Heart right ventricle (tissue), 16 donors: Measurements from ENCODE around the gene CHKA. TPM values are rescaled to one million over a fixed set of nuclear protein-coding genes. Genes with fewer than 3 reads are reported as not detected.
A peak's percentile ranks its signal among the peaks of the same experiment; 100 is the strongest.

ENCODE experiments used
- ATAC-seq, 8 donors: fragments of 200-7000 bp; cut with Tn5 transposase; one replicate each; pipeline ENCODE4 v1.9.1; 2020; ENCODE audit warnings: mild to moderate bottlenecking in 8 of 8, moderate library complexity in 8 of 8, moderate number of reproducible peaks in 1 of 8
- DNase-seq, 2 donors: peaks; one replicate each; pipeline ENCODE4 v3.0.0-alpha.2; 2020
- H3K27ac ChIP-seq, 10 donors: fragments of 200-600 bp; sonication (generic) in 2 of 10; one replicate each; pipeline versions ENCODE4 v1.5.0 to v1.8.0; 2020 to 2022; ENCODE audit warnings: mild to moderate bottlenecking in 3 of 10
- H3K27me3 ChIP-seq, 7 donors: fragments of 200-600 bp; one replicate each; pipeline ENCODE4 v1.8.0; 2021 to 2022; ENCODE audit warnings: mild to moderate bottlenecking in 2 of 7
- H3K36me3 ChIP-seq, 9 donors: fragments of 200-600 bp; sonication (generic) in 1 of 9; one replicate each; pipeline versions ENCODE4 v1.5.0 to v1.8.0; 2020 to 2022; ENCODE audit warnings: mild to moderate bottlenecking in 2 of 9
- H3K4me1 ChIP-seq, 9 donors: fragments of 200-600 bp; sonication (generic) in 1 of 9; one replicate each; pipeline versions ENCODE4 v1.5.0 to v1.8.0; 2020 to 2022; ENCODE audit warnings: mild to moderate bottlenecking in 4 of 9
- H3K4me3 ChIP-seq, 10 donors: fragments of 200-600 bp; sonication (generic) in 2 of 10; one replicate each; pipeline versions ENCODE4 v1.5.0 to v1.8.0; 2020 to 2022; ENCODE audit warnings: mild to moderate bottlenecking in 7 of 10, moderate library complexity in 2 of 10
- H3K9me3 ChIP-seq, 11 donors: fragments of 200-600 bp in 10 of 11; sonication (generic) in 2 of 11; one replicate each; pipeline versions ENCODE4 v1.5.0 to v1.8.0; 2013 to 2022; ENCODE audit warnings: mild to moderate bottlenecking in 2 of 11, control low read depth in 1 of 11, moderate library complexity in 1 of 11
- CTCF ChIP-seq, 9 donors: fragments of 200-600 bp; sonication (generic) in 2 of 9; IDR thresholded peaks; one replicate each; pipeline versions ENCODE4 v1.5.0 to v1.8.0; 2021 to 2022; ENCODE audit warnings: antibody characterized with exemption in 9 of 9, mild to moderate bottlenecking in 5 of 9, moderate library complexity in 1 of 9
- WGBS, 2 donors: extraction: QIAGEN DNeasy Blood & Tissue Kit; methylation state at CpG; one replicate each; pipeline ENCODE4 v1.1.7; 2013; ENCODE audit warnings: inconsistent platforms in 1 of 2; 5-methylcytosine and 5-hydroxymethylcytosine counted together
- intact Hi-C, 10 donors: fragments of 100-400 bp; cut with DNase I; formaldehyde crosslinking; loops; one replicate each; pipeline versions ENCODE4 v1.11.1 to v1.14.2; 2022
- long read RNA-seq, 3 donors: library from polyadenylated mRNA; unstranded; transcript quantifications; one replicate each; pipeline ENCODE4 v2.0.0, GENCODE V29; 2020 to 2021
- polyA plus RNA-seq, 2 donors: library from polyadenylated mRNA; stranded (reverse); fragments of 200-250 nt; gene quantifications; one replicate each; pipeline ENCODE4 v1.2.3, GENCODE V29; 2013
- total RNA-seq, 10 donors: library from RNA; stranded (reverse); fragmentation: NEBNext Ultra II Directional in 3 of 10; extraction: Animal tissue kit (Norgen Biotek cat#: 25700) in 3 of 10; gene quantifications; one replicate each; pipeline versions ENCODE4 v1.2.1 to v1.2.4, GENCODE V29; 2021 to 2023
- donor health status: Arrhythmogenic right ventricular cardiomyopathy.
- donor health status: ischemic (EF 13 %, LVEDD 7.1; RV severe dilation, severe dysfunction).
- donor health status: healthy with polysubstance abuse.
- donor health status: DM: no; HTN: yes; CAD: no.
- donor health status: DM: no; HTN: no; CAD: no.
- donor health status: ischemic (EF 25% LVEDD 6.9; RV normal size, moderate dysfunction).
- donor health status: ischemic (EF 25% LVEDD 5.7; RV mildly dilated, moderate dysfunction).
- donor health status: healthy.
- donor health status: DM: yes; HTN: yes; CAD: no.
- donor health status: Ischemic cardiomyopathy.
- donor health status: ischemic (EF 35%, LVEDD 5.7; RV mildly dilated, moderate dysfunction).
- donor health status: nonischemic (EF 11% LVEDD 7.7; RV severe dilation, severe dysfunction).
- donor health status: DM: yes; HTN: yes; CAD: no.
- donor health status: PGD.
- donor health status: ischemic (EF 29% LVEDD 5.4; RV normal size, mild dysfunction).
- donor health status: nonischemic (EF 23%, LVEDD 6.1; RV moderate dilation, normal function).

The CHKA gene
- total RNA-seq (10 to 100 TPM in 3 of 10 donors, 1 to 10 TPM in 7; 7.0 to 11.8 (median 9.2) TPM), polyA plus RNA-seq (10 to 100 TPM; 14.7 to 66.1 TPM)
- long read RNA-seq, donor 1, partial matches to known transcripts: 0 of 4 reads
- long read RNA-seq, donor 1, other reads (novel, unspliced or antisense): 3 of 4 reads
- long read RNA-seq, donor 2, partial matches to known transcripts: 3 of 12 reads
- long read RNA-seq, donor 2, other reads (novel, unspliced or antisense): 9 of 12 reads
- long read RNA-seq, donor 3, partial matches to known transcripts: 0 of 9 reads
- long read RNA-seq, donor 3, other reads (novel, unspliced or antisense): 8 of 9 reads

- 0% methylated on average over 67 to 107 of the region's 107 CpGs for WGBS, 2 donors
- H3K9me3 ChIP-seq: no peaks in the 10 kb centered on the region
- H3K4me1 ChIP-seq: peaks cover 3 to 57% (median 40%) of the 10 kb centered on the region in 9 donors
- H3K4me3 ChIP-seq: peak within 1 kb of the TSS; percentile 31 to 90 (median 65)
- ATAC-seq (peak; percentile 93 to 97 (median 96)), DNase-seq (peak; percentile 91 to 95)
- no peaks in the 10 kb centered on the region for H3K27me3 ChIP-seq
- H3K27ac ChIP-seq: peak within 1 kb of the TSS; percentile 83 to 100 (median 98)
- peak in 1 of 9 donors; percentile 15 for TF ChIP-seq CTCF (IDR thresholded peaks at IDR 0.05)
- no peaks in the 10 kb centered on the region for H3K36me3 ChIP-seq
- intact Hi-C loops: loop anchor here in 5 of 10 donors (2.0 to 10.0 kb wide), 5 partner anchors 82 to 91 kb away; partner anchors contain the start of genes TCIRG1 (in 3 of the 5), NDUFS8 (in 2 of the 5) and KMT5B (in 1 of the 5)
These were observed at the start of gene CHKA for GRCh38 chr11:68121067-68121899. Gene CHKA (minus strand): TSS chr11:68121388. CDS start chr11:68121177, 211 bp downstream.

- no peak for ATAC-seq
- no peaks in the 10 kb centered on the region for H3K4me1 ChIP-seq
These were observed 48.3 kb upstream of the CHKA start for GRCh38 chr11:68169442-68169841.

GRCh38 chr11:68168694-68169093, 47.5 kb upstream of the CHKA start:
- TF ChIP-seq CTCF (IDR thresholded peaks at IDR 0.05): no peak
- WGBS, 2 donors: 96 to 97% methylated on average over 5 of the region's 5 CpGs
- intact Hi-C loops: no loop called here
- Histone ChIP-seq H3K9me3 (no peaks in the 10 kb centered on the region), H3K27me3 (no peaks in the 10 kb centered on the region), H3K4me1 (no peaks in the 10 kb centered on the region), H3K36me3 (peaks cover 0 to 100% (median 76%) of the 10 kb centered on the region in 9 donors), H3K27ac (no peak overlapping the region), H3K4me3 (no peak overlapping the region)
- ATAC-seq (no peak), DNase-seq (no peak)

More at GRCh38 chr11:68169442-68169841, 48.3 kb upstream of the CHKA start:
- no peak for TF ChIP-seq CTCF (IDR thresholded peaks at IDR 0.05)
- H3K27me3 ChIP-seq: no peaks in the 10 kb centered on the region
- H3K4me3 ChIP-seq: no peak overlapping the region
- no peaks in the 10 kb centered on the region for H3K9me3 ChIP-seq
- no peak for DNase-seq
- peaks cover 0 to 100% (median 83%) of the 10 kb centered on the region in 9 donors for H3K36me3 ChIP-seq
- intact Hi-C loops: no loop called here
- H3K27ac ChIP-seq: no peak overlapping the region

GRCh38 chr11:68167474-68167873, 46.3 kb upstream of the CHKA start:
- WGBS, 2 donors: 93 to 94% methylated on average over 6 of the region's 6 CpGs
- H3K4me1 ChIP-seq: no peaks in the 10 kb centered on the region
- no peak overlapping the region for H3K27ac ChIP-seq
- no peak for DNase-seq
- no peaks in the 10 kb centered on the region for H3K27me3 ChIP-seq
- intact Hi-C loops: no loop called here
- TF ChIP-seq CTCF (IDR thresholded peaks at IDR 0.05): no peak
- H3K4me3 ChIP-seq: no peak overlapping the region
- no peaks in the 10 kb centered on the region for H3K9me3 ChIP-seq
- ATAC-seq: no peak
- H3K36me3 ChIP-seq: peaks cover 0 to 100% (median 67%) of the 10 kb centered on the region in 9 donors
